ENCODE measurements around the gene ZNF850.
"Not testable (repeated sequence)": the region's sequence is repeated elsewhere in the genome, so short reads cannot be mapped to it uniquely, and the experiment has no call there.

Gene ZNF850

DNA sequence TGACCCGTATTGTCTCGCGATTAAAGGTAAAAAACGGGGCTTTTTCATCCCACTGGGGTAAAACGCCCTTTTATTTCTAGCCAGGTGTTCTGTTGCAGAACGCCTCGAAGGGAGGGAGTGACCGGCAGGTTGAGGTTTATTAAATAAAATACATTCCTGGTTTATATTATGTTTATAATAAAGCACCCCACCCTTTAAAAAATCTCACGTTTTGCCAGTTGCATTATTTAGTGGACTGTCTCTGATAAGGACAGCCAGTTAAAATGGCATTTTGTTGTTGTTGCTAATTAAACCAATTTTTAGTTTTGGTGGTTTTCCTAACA is 25.1 kb upstream of the ZNF850 start:
- peak overlapping the region in 2 of 3 experiments; percentile 57 to 77 for H3K27ac Mint-ChIP-seq
- peaks cover 49% of the 10 kb centered on the region for H3K36me3 Mint-ChIP-seq (ENCODE audit: low read depth)
- no peaks in the 10 kb centered on the region for H3K4me1 Mint-ChIP-seq
- peaks cover 54% of the 10 kb centered on the region for H3K9me3 Mint-ChIP-seq
- TF ChIP-seq, protein P1, sequence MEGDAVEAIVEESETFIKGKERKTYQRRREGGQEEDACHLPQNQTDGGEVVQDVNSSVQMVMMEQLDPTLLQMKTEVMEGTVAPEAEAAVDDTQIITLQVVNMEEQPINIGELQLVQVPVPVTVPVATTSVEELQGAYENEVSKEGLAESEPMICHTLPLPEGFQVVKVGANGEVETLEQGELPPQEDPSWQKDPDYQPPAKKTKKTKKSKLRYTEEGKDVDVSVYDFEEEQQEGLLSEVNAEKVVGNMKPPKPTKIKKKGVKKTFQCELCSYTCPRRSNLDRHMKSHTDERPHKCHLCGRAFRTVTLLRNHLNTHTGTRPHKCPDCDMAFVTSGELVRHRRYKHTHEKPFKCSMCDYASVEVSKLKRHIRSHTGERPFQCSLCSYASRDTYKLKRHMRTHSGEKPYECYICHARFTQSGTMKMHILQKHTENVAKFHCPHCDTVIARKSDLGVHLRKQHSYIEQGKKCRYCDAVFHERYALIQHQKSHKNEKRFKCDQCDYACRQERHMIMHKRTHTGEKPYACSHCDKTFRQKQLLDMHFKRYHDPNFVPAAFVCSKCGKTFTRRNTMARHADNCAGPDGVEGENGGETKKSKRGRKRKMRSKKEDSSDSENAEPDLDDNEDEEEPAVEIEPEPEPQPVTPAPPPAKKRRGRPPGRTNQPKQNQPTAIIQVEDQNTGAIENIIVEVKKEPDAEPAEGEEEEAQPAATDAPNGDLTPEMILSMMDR (IDR thresholded peaks at IDR 0.05; ENCODE audit: unreplicated experiment in 3 of 3), result no peak
- peak overlapping the region; percentile 88 for H3K4me3 Mint-ChIP-seq
- H3K27me3 Mint-ChIP-seq (ENCODE audit: low read depth), result no peaks in the 10 kb centered on the region

DNA sequence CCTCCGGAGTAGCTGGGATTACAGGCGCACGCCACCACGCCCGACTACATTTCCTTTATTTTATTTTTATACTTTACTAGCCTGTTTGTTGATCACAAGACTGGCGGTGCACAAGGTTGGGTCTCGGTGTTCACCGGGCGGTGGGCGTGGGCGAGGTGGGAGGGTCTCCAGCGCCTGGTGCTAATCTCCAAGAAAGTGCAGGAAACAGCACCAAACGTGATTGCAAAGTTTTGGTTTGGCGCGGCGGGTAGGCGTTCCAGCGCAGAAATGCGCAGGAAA is 24.0 kb upstream of the ZNF850 start:
- H3K36me3 Mint-ChIP-seq (ENCODE audit: low read depth), result peaks cover 47% of the 10 kb centered on the region
- TF ChIP-seq, protein P1 (IDR thresholded peaks at IDR 0.05; ENCODE audit: unreplicated experiment in 3 of 3), result no peak
- peaks cover 58% of the 10 kb centered on the region for H3K9me3 Mint-ChIP-seq
- H3K27ac Mint-ChIP-seq, result no peak overlapping the region
- no peaks in the 10 kb centered on the region for H3K4me1 Mint-ChIP-seq
- no peaks in the 10 kb centered on the region for H3K27me3 Mint-ChIP-seq (ENCODE audit: low read depth)
- H3K4me3 Mint-ChIP-seq, result no peak overlapping the region

- not testable (repeated sequence) for H3K27ac Mint-ChIP-seq; H3K4me3 Mint-ChIP-seq; H3K27me3 Mint-ChIP-seq (ENCODE audit: low read depth); H3K4me1 Mint-ChIP-seq
- Mint-ChIP-seq H3K36me3 (ENCODE audit: low read depth) (peaks cover 11% of the 10 kb centered on the region), H3K9me3 (peaks cover 54% of the 10 kb centered on the region)
Observed at GRCh38 chr19:36791420-36792141, 19.0 kb upstream of the ZNF850 start.

- peaks cover 55% of the 10 kb centered on the region for H3K36me3 Mint-ChIP-seq (ENCODE audit: low read depth)
- no peaks in the 10 kb centered on the region for H3K27me3 Mint-ChIP-seq (ENCODE audit: low read depth)
- H3K4me3 Mint-ChIP-seq, result no peak overlapping the region
- TF ChIP-seq, protein P1 (IDR thresholded peaks at IDR 0.05; ENCODE audit: unreplicated experiment in 3 of 3), result no peak
- no peak overlapping the region for H3K27ac Mint-ChIP-seq
- H3K4me1 Mint-ChIP-seq, result peaks cover 20% of the 10 kb centered on the region
- H3K9me3 Mint-ChIP-seq, result peaks cover 56% of the 10 kb centered on the region
Observed at GRCh38 chr19:36775768-36776167, 3.2 kb upstream of the ZNF850 start.

GRCh38 chr19:36773223-36773579 is 594 bp upstream of the ZNF850 start:
- H3K4me1 Mint-ChIP-seq, result peaks cover 21% of the 10 kb centered on the region
- peak overlapping the region; percentile 95 to 98 (median 96) for H3K4me3 Mint-ChIP-seq
- peaks cover 59% of the 10 kb centered on the region for H3K36me3 Mint-ChIP-seq (ENCODE audit: low read depth)
- H3K9me3 Mint-ChIP-seq, result peaks cover 53% of the 10 kb centered on the region
- TF ChIP-seq, protein P1 (IDR thresholded peaks at IDR 0.05; ENCODE audit: unreplicated experiment in 3 of 3), result no peak
- H3K27me3 Mint-ChIP-seq (ENCODE audit: low read depth), result no peaks in the 10 kb centered on the region
- peak overlapping the region; percentile 79 to 93 (median 91) for H3K27ac Mint-ChIP-seq

- TF ChIP-seq, protein P1 (IDR thresholded peaks at IDR 0.05; ENCODE audit: unreplicated experiment in 3 of 3), result no peak
- peaks cover 21% of the 10 kb centered on the region for H3K4me1 Mint-ChIP-seq
- peak overlapping the region; percentile 95 to 98 (median 96) for H3K4me3 Mint-ChIP-seq
- H3K9me3 Mint-ChIP-seq, result peaks cover 48% of the 10 kb centered on the region
- no peaks in the 10 kb centered on the region for H3K27me3 Mint-ChIP-seq (ENCODE audit: low read depth)
- H3K36me3 Mint-ChIP-seq (ENCODE audit: low read depth), result peaks cover 54% of the 10 kb centered on the region
- H3K27ac Mint-ChIP-seq, result peak overlapping the region; percentile 79 to 93 (median 91)
Observed at GRCh38 chr19:36771261-36772231, 1.1 kb downstream of the ZNF850 start.
